Naive thymus-derived CD8-positive, alpha-beta T cell (primary cell): ENCODE data around the gene HTR3D. TPM values are rescaled to one million over a fixed set of nuclear protein-coding genes. Genes with fewer than 3 reads are reported as not detected.
"Not testable (repeated sequence)": the region's sequence is repeated elsewhere in the genome, so short reads cannot be mapped to it uniquely, and the experiment has no call there.

ENCODE experiments used
- ATAC-seq, 2 donors: fragments of 150-1000 bp; cut with Tn5 transposase in 1 of 2; sonication (Bioruptor Pico), chemical (Tn5 transposase) in 1 of 2; 1 replicate in 1 of 2; 2 replicates in 1 of 2; pipeline ENCODE4 v1.10.0; 2021; ENCODE audit warnings: mild to moderate bottlenecking in 2 of 2, moderate library complexity in 2 of 2
- POLR2A ChIA-PET: fragments of 350-600 bp; sonication (Branson Sonifier 250); formaldehyde crosslinking; loops from one replicate; lab custom pipeline; 2021; ENCODE audit warnings: antibody characterized with exemption; lab: Charles Lee
- DNase-seq, 10 donors: peaks; one replicate each; pipeline versions ENCODE4 v3.0.0 to v3.0.0-alpha.2; 2020 to 2022
- H3K27ac Mint-ChIP-seq, 10 donors: one replicate each; pipeline ENCODE4 v1.8.0; 2020 to 2022; ENCODE audit warnings: mild to moderate bottlenecking in 10 of 10, mixed read lengths in 10 of 10, moderate library complexity in 4 of 10, inconsistent platforms in 1 of 10
- H3K27me3 Mint-ChIP-seq, 5 donors: one replicate each; pipeline ENCODE4 v1.8.0; 2021 to 2022; ENCODE audit warnings: mixed read lengths in 5 of 5
- H3K36me3 Mint-ChIP-seq, 3 donors: one replicate each; pipeline ENCODE4 v1.8.0; 2020 to 2022; ENCODE audit warnings: mixed read lengths in 3 of 3, mild to moderate bottlenecking in 2 of 3, inconsistent platforms in 1 of 3
- H3K4me1 Mint-ChIP-seq, 4 donors: one replicate each; pipeline ENCODE4 v1.8.0; 2021 to 2022; ENCODE audit warnings: mixed read lengths in 4 of 4
- H3K4me3 Mint-ChIP-seq, 10 donors: one replicate each; pipeline ENCODE4 v1.8.0; 2020 to 2022; ENCODE audit warnings: mild to moderate bottlenecking in 10 of 10, mixed read lengths in 10 of 10, moderate library complexity in 6 of 10, inconsistent platforms in 1 of 10
- H3K9me3 Mint-ChIP-seq, 9 donors: one replicate each; pipeline ENCODE4 v1.8.0; 2020 to 2022; ENCODE audit warnings: mixed read lengths in 9 of 9, mild to moderate bottlenecking in 3 of 9, inconsistent platforms in 1 of 9, moderate library complexity in 1 of 9
- polyA plus RNA-seq, 3 donors: library from polyadenylated mRNA; unstranded; fragments of 300-500 nt; fragmentation: Illumina TruSeq; gene quantifications; one replicate each; pipeline ENCODE4 v1.2.3, GENCODE V29; 2021
- total RNA-seq, 8 experiments: library from RNA in 2 of 8; stranded (reverse) in 2 of 8; gene quantifications; one replicate each; pipeline ENCODE4 v1.2.3 and lab custom pipeline; 2021 to 2026

HTR3D gene
- total and polyA plus RNA-seq, 5 experiments from 2014 or later: not detected

DNA sequence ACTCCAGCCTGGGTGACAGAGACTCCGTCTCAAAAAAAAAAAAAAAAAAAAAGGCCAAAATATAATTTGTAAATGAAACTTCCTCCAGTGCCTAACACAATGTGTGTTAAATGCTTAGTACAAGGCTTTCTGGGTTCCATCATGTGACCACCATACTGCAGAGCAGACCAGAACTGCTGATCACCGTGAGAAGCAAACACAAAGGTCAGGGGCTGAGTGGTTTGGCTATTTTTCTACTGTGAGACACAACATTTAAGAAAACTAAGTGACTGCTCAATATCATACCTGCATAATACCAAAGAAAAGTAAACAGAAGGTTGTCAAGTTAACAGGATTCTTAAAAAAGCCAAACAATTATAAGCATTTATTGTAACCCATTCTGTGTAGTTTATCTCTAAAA lies 27.1 kb upstream of the HTR3D start:
- Mint-ChIP-seq H3K27ac (no peak overlapping the region), H3K4me1 (peaks cover 9 to 24% (median 11%) of the 10 kb centered on the region in 4 donors), H3K36me3 (peaks cover 0 to 43% (median 12%) of the 10 kb centered on the region in 3 donors), H3K9me3 (no peaks in the 10 kb centered on the region), H3K27me3 (no peaks in the 10 kb centered on the region), H3K4me3 (no peak overlapping the region)
- ATAC-seq (no peak), DNase-seq (no peak)
- POLR2A ChIA-PET: no interaction called here

DNA sequence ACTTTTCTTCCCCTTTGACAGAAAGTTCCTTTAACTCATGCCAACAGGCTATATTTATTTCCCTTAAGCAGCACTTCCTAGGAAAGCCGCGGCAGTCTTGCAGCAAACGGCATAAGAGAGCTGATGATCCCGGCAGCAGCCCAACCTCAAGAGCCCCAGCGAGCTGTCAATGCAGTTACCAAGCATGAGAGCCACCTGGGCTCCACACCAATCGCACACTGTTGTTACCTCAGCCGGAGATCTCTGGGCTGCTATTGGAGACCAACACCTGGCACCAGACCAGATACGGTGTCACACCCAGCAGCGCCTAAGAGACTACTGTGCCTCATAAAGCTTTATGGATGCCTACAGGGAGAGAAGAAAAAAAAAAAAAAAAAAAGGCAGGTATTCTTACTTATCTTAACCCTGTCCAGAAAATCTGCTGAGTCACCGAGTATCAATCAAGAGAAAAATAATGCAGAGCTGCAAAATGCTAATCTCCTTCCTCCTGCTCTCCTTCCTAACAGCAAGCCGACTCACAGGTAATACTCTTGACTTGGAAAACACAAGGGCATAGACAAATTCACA lies 25.5 kb upstream of the HTR3D start:
- H3K9me3 Mint-ChIP-seq: no peaks in the 10 kb centered on the region
- peaks cover 9 to 24% (median 11%) of the 10 kb centered on the region in 4 donors for H3K4me1 Mint-ChIP-seq
- H3K4me3 Mint-ChIP-seq: peak overlapping the region in 1 of 10 donors; percentile 4
- DNase-seq: peak in 4 of 10 donors; percentile 10 to 48 (median 37)
- POLR2A ChIA-PET: interaction anchor here (0.5 to 0.7 kb wide), 2 partner anchors 12 to 129 kb away, joined by 6 read pairs; no protein-coding TSS in a partner anchor
- peak overlapping the region in 2 of 10 donors; percentile 9 to 26 for H3K27ac Mint-ChIP-seq
- ATAC-seq: peak; percentile 71 to 84
- no peaks in the 10 kb centered on the region for H3K27me3 Mint-ChIP-seq
- H3K36me3 Mint-ChIP-seq: peaks cover 0 to 44% (median 12%) of the 10 kb centered on the region in 3 donors

DNA sequence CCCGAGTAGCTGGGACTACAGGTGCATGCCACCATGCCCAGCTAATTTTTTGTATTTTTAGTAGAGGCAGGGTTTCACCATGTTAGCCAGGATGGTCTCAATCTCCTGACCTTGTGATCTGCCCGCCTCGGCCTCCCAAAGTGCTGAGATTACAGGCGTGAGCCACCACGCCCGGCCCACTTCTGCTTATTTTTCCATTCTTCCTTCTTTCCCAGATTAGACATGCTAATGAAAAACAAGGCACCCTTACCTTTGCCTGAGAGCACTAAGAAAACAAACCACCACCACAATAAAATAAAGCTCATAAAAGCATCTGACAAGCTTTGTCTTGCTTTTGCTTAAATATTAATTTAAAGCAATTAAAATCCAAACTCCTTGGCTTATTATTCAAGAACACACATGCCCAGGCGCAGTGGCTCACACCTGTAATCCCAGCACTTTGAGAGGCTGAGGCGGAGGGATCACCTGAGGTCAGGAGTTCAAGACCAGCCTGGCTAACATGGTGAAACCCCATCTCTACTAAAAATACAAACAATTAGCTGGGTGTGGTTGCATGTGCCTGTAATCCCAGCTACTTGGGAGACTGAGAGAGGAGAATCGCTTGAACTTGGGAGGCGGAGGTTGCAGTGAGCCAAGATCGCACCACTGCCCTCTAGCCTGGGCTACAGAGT lies 24.3 kb upstream of the HTR3D start:
- POLR2A ChIA-PET, DNase-seq, H3K9me3 Mint-ChIP-seq, H3K4me3 Mint-ChIP-seq, H3K27me3 Mint-ChIP-seq, ATAC-seq, H3K27ac Mint-ChIP-seq: not testable (repeated sequence)
- Mint-ChIP-seq H3K36me3 (peaks cover under 1 to 46% (median 12%) of the 10 kb centered on the region in 3 donors), H3K4me1 (peaks cover 9 to 24% (median 11%) of the 10 kb centered on the region in 4 donors)

DNA sequence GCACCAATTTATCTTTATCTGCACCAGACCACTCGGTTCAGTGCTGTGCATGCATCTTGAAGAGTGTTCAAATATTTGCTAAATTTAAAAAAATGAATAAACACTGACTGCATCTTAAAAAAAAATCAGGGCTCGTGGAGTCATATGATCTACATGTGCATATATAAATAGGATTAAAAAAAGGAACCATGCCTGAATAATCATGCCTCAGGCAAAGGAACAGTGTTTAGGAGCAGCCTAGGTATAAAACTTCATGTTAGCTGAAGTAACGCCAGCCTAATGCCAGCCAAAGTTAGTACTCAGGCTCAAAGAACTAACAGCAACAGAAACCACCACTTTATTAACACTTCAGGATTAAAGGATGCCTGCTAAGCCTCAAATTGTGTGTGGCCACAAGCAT lies 23.4 kb upstream of the HTR3D start:
- Mint-ChIP-seq H3K4me3 (no peak overlapping the region), H3K27me3 (no peaks in the 10 kb centered on the region), H3K36me3 (peaks cover 4 to 50% (median 14%) of the 10 kb centered on the region in 3 donors), H3K4me1 (peaks cover 8 to 24% (median 10%) of the 10 kb centered on the region in 4 donors), H3K9me3 (no peaks in the 10 kb centered on the region), H3K27ac (no peak overlapping the region)
- POLR2A ChIA-PET: no interaction called here
- ATAC-seq (no peak), DNase-seq (no peak)

DNA sequence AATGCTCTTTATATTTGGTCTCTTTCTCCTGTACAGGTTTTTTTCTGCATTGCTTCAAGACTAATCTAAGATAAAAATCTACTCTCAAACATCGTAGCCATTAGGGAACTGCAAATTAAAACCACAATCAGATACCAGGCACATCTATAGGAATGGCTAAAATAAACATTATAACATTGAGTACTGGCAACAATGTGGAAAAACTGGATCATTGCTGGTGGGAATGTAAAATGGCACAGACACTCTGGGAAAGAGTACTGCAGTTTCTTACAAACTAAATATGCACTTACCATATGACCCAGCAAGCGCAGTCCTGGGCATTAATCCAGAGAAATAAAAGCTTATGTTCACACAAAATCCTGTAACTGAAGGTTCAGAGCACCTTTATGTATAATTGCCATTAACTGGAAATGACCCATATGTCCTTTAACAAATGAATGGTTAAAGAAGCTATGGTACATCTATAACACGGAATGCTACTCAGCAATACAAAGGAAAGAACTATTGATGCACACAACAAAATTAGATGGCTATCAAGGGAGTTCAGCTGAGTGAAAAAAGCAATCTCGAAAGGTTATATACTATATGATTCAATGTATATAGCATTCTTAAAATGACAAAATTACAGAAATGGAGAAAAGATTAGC lies 20.2 kb upstream of the HTR3D start:
- POLR2A ChIA-PET: no interaction called here
- Mint-ChIP-seq H3K27me3 (no peaks in the 10 kb centered on the region), H3K4me1 (peaks cover 10 to 22% (median 16%) of the 10 kb centered on the region in 4 donors), H3K36me3 (peaks cover 4 to 45% (median 5%) of the 10 kb centered on the region in 3 donors), H3K4me3 (no peak overlapping the region), H3K27ac (no peak overlapping the region), H3K9me3 (no peaks in the 10 kb centered on the region)
- no peak for ATAC-seq
- DNase-seq: no peak

DNA sequence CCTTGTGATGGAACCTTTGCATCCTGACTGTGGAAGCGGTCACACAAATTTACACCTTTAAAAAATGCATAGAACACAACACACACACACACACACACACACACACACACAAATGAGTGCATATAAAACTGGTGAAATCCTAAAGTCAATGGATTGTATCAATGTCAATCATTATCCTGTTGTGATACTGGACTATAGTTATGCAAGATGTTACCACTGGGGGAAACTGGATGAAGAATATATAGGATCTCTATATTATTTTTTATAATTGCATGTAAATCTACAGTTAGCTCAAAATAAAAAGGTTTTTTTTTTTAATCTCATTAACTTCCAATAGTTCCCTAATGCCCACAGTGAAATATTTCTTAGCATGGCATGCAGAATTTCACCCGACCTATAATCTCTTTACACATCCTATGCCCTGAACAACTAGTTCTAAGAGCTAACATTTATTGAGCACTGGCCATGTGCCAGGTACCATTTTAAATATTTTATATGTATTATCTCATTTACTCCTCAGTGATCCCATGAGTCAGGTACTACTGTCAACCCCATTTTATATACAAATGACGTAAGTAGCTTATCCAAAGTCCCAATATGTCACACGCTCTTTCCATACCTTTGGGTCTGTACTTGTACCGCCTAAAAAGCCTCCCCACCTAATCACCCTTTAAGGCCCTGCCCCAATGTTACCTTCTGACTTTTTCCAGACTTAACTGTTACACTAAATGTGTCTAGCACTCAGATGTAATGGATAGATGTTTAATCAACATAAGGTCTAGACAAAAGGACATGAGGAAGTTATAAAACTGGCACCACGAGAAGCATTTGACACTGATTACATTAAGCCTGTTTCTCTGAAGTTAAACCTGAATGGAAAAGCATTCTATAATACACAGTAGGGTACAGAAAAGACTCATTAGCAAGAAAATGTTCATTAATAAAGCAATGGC lies 19.3 kb upstream of the HTR3D start:
- Mint-ChIP-seq H3K36me3 (peaks cover 4 to 41% (median 7%) of the 10 kb centered on the region in 3 donors), H3K4me3 (no peak overlapping the region), H3K4me1 (peaks cover 15 to 25% (median 18%) of the 10 kb centered on the region in 4 donors), H3K27ac (no peak overlapping the region), H3K27me3 (no peaks in the 10 kb centered on the region), H3K9me3 (no peaks in the 10 kb centered on the region)
- POLR2A ChIA-PET: no interaction called here
- DNase-seq: no peak
- ATAC-seq: no peak

DNA sequence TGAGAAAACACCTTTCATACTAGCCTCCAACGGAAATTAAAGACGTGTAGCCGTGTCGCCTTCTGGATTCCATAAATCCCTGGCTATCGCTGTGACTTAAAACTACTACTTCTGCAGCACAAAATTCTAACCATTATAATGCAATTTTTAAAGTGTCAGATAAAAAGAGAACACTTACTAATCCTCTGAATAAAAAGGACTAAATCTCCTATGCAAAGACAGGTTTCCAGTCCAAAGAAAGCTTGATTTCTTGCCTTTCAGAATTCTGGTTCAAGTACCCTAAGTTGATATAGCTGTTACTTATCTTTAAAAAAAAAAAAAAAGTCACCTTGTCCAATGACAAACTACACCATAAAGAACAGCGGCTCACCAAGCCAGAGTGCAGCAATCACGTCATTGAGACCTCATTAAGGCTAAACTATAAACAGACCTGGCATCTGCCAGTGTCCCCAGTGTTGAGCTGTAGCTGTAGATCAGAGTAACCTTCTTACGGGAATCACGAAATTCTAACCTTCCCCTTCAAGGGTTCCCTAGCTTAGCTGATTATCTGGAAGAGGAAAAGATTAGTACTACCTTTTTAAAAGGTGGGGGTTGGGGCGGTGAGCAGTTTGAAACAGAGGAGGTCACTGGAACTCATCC lies 16.0 kb upstream of the HTR3D start:
- peaks cover 21 to 37% (median 23%) of the 10 kb centered on the region in 4 donors for H3K4me1 Mint-ChIP-seq
- peaks cover 4 to 27% (median 5%) of the 10 kb centered on the region in 3 donors for H3K36me3 Mint-ChIP-seq
- DNase-seq (no peak), ATAC-seq (no peak)
- H3K9me3 Mint-ChIP-seq: no peaks in the 10 kb centered on the region
- peak overlapping the region in 3 of 10 donors; percentile 24 to 52 (median 44) for H3K27ac Mint-ChIP-seq
- H3K27me3 Mint-ChIP-seq: peaks cover 0 to 7% (median 3%) of the 10 kb centered on the region in 5 donors
- POLR2A ChIA-PET: interaction anchor here (0.6 kb wide), 1 partner anchor 82 kb away, joined by 3 read pairs; no protein-coding TSS in a partner anchor
- peak overlapping the region in 9 of 10 donors; percentile 41 to 100 (median 81) for H3K4me3 Mint-ChIP-seq

DNA sequence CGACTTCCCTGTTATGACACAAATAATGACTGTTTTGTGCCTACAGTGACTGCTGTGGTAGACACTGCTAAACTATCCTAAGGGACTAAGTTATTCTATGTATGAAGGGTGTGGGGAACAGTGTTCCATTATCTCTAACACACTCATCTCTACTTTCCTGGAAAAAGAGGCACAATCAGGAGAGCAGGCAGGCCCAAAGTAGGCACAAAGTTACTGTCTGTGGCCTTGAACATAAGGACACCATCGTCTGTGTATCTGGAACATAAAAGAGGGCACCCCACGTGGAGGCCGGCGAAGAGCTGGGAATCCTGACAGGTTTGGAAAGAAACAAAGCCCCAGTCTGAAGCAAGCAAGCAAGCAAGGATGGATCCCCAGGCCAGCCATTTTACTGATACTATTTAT lies 15.4 kb upstream of the HTR3D start:
- Mint-ChIP-seq H3K9me3 (no peaks in the 10 kb centered on the region), H3K4me3 (peak overlapping the region in 9 of 10 donors; percentile 67 to 100 (median 82)), H3K4me1 (peaks cover 19 to 37% (median 23%) of the 10 kb centered on the region in 4 donors), H3K27ac (peak overlapping the region in 5 of 10 donors; percentile 24 to 54 (median 44)), H3K36me3 (peaks cover 4 to 22% (median 5%) of the 10 kb centered on the region in 3 donors), H3K27me3 (peaks cover 4 to 10% (median 7%) of the 10 kb centered on the region in 5 donors)
- DNase-seq: no peak
- POLR2A ChIA-PET: no interaction called here
- ATAC-seq: no peak

DNA sequence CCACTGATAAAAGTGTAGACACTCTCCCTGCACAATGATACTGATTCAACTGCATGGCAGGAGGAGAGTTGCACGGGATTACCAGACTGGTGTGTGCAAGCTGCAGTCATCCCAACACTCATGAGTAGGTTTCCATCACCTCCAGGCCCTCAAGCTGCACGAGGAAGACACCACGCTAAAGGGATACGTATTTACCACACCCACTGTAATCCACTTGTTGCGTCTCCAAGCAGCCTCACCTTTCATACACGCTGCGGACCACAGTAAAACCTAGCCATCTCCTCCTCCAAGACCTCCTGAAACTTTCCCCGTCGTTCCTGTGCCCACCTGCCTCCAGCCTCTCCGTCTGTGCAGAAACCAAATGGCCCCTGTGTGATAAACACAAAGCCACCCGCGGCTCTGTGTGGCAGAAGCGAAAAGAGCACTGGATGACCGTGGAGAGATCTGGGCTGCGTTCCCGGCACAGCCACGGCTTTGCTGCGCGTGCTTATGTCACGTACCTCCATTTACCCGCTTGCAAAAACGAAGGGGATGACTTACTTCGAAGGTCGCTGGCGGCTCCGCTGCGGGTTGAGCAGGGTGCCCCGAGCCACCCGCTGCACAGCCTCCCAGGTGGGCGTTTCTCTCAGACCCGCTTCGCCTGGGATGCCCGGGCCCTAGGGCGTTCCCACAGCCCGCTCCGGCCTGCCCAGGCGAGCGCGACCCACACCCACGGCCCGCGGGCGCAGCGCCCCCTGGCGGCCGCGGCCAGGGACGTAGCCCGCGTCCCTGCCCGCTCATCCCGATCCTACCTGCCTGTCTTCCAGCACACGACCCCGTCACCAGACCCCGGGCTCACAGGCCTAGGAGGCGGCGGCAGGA lies 14.5 kb upstream of the HTR3D start:
- ATAC-seq (peak; percentile 70 to 72), DNase-seq (peak in 5 of 10 donors; percentile 2 to 64 (median 26))
- peak overlapping the region; percentile 85 to 98 (median 92) for H3K27ac Mint-ChIP-seq
- H3K36me3 Mint-ChIP-seq: peaks cover 4 to 21% (median 5%) of the 10 kb centered on the region in 3 donors
- H3K4me1 Mint-ChIP-seq: peaks cover 19 to 37% (median 24%) of the 10 kb centered on the region in 4 donors
- POLR2A ChIA-PET: interaction anchor here (1.3 kb wide), 1 partner anchor 132 kb away, joined by 4 read pairs; the partner anchor contains the start of gene PARL
- peak overlapping the region; percentile 98 to 100 (median 99) for H3K4me3 Mint-ChIP-seq
- peaks cover 5 to 14% (median 10%) of the 10 kb centered on the region in 5 donors for H3K27me3 Mint-ChIP-seq
- H3K9me3 Mint-ChIP-seq: no peaks in the 10 kb centered on the region

DNA sequence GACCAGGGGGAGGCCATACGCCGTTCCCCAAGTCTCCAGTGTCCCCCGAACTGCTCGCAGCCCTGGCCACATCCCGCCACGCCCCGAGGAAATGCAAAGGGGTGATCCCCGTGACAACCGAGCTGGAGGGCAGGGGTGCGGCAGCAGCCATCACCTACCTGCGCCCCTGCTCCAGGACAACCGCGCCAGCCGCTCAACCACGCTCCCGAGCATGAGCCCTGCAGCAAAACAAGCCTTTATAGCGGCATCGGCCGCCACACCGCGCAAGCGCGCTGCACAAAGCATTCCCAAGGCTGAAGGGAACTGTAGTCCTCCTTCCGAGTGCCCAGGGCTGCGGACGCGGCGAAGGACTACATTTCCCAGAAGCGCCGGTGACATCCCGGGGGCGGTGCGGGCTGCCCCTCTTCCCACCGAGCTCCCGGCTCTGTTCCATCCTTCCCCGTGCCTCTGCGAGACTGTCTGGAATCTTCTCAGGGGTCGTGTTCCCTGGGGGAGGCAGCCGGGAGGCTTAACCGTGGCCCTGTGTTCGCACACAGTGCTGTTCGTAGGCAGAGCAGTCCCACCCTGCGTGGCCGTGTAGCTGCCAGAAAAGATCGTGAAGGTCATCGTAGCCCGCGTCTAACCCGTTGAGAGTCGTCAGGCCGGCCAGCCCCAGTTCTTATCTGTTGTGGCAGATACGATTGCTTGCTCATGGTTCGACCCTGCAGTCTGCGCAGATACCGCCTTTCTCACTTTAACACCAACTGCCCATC lies 13.7 kb upstream of the HTR3D start, which contains the start of gene ABCC5:
ABCC5 (minus strand) TSS at position 213 of the 752 bp plus-strand sequence. CDS start 3,492 bp downstream, outside the sequence.
- Mint-ChIP-seq H3K36me3 (peaks cover 0 to 13% (median 2%) of the 10 kb centered on the region in 3 donors), H3K27ac (peak within 1 kb of the TSS; percentile 85 to 98 (median 92)), H3K4me3 (peak within 1 kb of the TSS; percentile 98 to 100 (median 99)), H3K27me3 (peaks cover 5 to 14% (median 10%) of the 10 kb centered on the region in 5 donors), H3K9me3 (no peaks in the 10 kb centered on the region), H3K4me1 (peaks cover 19 to 37% (median 25%) of the 10 kb centered on the region in 4 donors)
- DNase-seq (peak; percentile 67 to 89 (median 76)), ATAC-seq (peak; percentile 93 to 95)
- POLR2A ChIA-PET: interaction anchor here (0.5 to 1.3 kb wide), 2 partner anchors 11 to 133 kb away, joined by 4 to 6 read pairs; partner anchors contain the start of gene PARL
